Dermis microvascular lymphatic vessel endothelial cell (primary cell): Measurements from ENCODE around the gene P2RX4. TPM values are rescaled to one million over a fixed set of nuclear protein-coding genes. Genes with fewer than 3 reads are reported as not detected.
"Not testable (repeated sequence)": the region's sequence is repeated elsewhere in the genome, so short reads cannot be mapped to it uniquely, and the experiment has no call there.

ENCODE experiments used
- DNase-seq, 2 donors: peaks; one replicate each; pipeline versions ENCODE4 v3.0.0 to v3.0.0-alpha.2; 2010; ENCODE audit warnings: low read depth in 2 of 2
- total RNA-seq: library from RNA; depleted of rRNA; stranded (reverse); fragments of >200 nt; gene quantifications from 2 replicates; pipeline ENCODE4 v1.2.1, GENCODE V29; 2014

The P2RX4 gene
- total RNA-seq, 1 donor from 2014 or later: 81.9 TPM

DNA sequence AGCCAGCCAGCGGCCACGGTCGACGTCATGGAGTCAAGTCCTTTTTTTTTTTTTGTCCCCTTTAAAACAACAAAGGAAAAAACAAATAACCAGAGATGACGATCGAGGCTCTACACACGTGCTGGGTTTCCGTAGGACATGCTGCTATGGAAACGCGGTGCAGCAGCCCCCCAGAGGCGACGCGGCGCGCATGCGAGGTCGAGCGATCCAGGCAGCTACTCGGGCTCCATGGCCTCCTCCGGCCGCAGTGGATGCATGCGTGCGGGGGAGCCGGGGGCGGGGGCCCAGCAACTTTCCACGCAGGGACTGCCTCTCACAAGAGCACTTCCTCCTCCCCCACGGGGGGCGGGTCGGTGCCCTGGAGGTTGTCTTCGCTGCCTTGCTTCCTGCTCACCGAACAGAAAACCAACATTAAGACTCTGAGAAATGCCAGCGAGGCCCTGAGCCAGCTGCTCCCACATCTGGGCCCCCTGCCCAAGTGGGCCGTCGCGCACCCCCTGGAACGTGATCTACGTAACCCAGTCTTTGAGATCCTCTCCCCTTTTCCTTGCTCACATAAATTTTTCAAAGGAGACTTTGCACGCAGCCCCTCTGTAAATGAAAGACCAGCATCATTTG lies 30.7 kb downstream of the P2RX4 start:
- DNase-seq: no peak

DNA sequence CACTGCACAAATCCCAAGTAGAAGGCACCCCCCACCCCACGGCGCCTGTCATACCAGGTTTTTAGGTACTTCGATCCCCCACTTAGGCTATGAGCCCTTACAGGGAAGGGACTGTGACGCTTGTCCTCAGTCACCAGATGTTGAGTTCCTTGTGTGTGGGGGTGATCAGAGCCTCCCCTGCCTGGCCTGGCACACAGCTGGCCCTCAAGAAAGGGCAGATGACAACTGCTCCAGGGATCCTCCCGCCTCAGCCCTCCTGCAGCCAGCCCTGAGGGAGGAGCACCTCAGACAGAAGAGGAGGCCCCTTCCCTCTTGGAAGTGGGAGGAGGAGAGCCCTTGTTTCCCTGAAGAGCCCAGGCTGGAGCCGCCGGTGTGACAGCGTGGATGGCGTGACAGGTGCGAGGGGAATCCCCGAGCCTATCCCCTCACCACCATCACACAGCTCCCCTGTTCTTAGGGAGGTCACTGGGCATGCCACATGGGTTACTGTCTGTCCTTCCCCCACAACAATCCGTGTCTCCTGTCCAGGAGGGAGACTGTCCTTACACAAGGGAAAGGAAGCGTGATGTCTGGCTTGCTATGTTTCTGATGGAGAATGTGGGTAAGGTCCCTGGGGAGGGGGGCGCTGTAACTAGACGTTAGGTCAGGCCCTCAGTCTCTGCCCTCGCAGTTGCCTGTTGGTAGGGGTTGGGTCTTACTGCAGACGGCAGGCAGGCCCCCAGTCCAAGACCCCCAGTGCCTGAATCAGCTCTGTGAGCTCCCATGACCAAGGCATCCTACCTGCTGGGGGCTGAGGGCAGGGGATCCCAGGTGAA lies 31.4 kb downstream of the P2RX4 start:
- DNase-seq: no peak

DNA sequence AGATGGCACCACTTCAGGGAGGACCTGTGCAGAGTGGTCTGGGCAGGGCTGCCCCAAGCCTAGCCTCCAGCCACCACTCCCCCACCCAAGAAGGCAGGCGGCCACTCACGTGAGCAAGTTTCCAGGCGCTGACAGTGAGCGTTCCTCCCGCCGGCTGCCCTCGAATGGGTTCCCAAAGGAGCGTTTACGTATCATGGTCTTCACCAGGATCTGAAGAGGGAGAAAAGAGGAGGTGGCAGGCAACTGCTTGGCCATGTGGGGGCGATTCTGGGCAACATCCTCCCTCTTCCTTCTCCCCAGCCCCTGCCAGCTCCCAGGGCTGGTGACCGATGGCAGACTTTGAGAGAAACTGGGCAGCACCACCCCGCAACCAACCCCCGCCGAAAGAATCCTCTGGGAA lies 35.1 kb downstream of the P2RX4 start:
- no peak for DNase-seq

DNA sequence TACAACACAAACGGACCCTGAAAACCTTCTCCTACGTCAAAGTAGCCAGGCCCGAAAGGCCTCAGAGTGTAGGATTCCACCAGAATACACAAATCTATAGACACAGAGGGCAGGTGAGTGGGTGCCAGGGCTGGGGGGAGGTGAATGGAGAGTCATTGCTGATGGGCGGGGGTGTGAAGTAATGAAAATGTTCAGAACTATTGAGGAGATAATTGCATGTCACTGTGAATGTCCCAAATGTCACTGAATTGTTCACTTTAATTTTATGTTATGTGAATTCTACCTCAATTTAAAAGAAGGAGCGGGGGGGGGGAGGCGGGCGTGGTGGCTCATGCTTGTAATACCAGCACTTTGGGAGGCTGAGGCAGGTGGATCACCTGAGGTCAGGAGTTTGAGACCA lies 36.0 kb downstream of the P2RX4 start:
- no peak for DNase-seq

DNA sequence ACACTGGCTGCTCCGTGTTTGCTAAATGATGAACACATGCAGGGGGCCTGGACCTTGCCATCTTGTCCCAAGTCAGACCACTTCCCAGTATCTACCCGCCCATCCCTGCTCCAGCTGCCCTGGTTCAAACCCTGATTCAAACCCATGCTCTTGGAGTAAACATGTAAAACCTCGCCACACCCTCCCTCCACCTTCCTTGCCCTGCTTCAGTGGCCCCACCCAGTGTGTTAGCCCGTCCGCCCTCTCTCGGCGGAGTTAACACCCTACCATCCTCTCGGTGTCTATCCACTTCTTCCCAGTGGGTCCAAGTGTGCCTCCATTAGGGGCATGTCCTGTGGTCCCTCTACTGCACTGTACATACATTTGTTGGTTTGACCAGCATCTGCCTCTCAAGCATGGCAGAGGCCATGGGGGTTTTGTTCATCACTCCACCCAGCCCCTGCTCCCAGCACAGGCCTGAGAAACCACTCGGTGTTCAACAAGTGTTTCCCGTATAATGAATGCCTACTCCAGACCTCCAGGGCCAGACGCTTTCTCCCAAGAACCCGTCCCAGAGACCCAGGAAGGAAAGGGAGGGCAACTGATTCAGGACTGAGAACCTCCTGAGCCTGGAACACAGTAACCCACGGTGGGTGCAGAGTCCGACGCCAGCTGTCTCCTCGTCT lies 37.1 kb downstream of the P2RX4 start:
- no peak for DNase-seq

DNA sequence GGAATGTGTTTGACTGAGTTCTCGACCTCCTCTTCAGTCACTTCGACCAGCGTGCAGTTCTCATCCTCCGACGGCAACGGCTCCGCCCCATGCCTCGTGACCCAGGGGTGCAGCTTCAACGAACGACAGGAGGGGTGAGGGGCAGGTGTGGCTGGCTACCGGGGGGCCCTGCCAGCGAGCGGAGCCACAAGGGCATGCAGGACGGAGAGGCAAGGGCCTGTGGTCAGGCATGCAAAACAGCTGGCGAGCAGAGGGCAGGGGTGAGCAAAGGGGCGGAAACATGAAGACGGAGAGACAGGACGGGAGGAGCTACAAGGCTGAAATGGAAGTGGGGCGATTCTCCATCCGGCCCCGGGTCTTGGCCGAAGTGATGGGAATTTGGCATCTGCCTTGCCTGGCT lies 38.7 kb downstream of the P2RX4 start:
- no peak for DNase-seq

DNA sequence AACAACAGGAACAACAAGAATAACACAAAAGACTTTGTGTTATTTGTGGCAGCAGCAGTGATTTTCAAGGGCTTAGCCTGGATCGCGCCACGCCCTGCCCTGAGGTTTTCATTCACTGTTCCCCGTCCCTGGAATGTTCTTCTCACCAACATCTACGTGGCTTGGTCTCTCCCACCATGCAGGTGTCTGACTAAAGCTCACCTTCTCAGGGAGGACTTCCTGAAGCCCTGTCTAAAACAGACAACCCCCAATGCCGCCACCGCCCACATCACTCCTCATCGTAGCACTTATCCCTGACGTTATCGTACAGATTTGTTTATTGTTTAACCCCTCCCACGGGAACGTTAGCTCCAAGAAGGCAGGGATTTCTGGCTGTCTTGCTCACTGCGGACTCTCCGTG lies 40.4 kb downstream of the P2RX4 start:
- DNase-seq: no peak

DNA sequence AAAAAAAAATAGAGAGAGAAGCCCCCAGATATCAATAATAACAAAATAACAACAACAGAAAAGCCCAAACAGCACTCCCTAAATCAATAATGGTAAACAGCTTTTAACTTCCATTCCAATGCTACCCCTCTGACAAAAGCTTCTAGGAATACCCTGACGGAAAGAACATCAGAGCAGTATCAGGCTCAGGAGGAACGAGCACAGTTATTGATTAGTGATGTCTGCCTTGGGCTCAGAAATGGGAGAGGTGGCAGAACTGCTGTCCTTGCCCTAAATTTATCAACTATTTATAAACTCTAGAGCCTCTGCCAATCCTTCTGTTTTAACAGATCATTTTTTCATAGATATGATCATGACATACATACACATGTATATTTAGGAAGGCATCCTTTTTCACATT lies 41.9 kb downstream of the P2RX4 start:
- DNase-seq: no peak

DNA sequence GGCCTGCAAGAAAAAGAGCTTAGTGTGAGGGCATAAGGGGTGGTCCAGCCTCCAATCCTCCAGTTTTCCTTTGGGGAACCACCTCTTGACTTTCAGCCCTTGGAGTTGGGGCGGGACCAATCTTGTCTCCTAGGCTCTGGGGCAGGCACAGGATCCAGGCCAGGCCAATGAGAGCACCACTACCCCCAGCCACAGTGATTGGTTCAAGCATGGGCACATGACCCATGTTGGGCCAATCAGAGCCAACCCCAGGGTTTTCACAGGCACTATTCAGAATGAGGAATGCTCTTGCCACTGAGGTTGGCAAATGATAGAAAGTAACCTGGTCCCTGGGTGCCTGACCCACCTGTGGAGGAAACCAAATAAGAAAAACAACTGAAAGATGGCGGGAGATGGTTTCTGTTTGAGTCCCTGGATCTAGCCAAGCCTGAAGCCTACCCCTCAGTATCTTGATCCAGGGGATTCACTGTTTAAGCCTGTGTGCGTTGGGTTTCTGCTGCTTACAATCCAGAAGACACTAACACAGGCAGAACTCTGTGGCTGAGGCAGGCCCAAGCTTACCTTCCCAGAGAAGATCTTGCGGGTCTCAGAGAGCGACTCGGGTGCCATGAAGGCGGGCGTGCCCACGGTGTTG lies 42.9 kb downstream of the P2RX4 start:
- no peak for DNase-seq

DNA sequence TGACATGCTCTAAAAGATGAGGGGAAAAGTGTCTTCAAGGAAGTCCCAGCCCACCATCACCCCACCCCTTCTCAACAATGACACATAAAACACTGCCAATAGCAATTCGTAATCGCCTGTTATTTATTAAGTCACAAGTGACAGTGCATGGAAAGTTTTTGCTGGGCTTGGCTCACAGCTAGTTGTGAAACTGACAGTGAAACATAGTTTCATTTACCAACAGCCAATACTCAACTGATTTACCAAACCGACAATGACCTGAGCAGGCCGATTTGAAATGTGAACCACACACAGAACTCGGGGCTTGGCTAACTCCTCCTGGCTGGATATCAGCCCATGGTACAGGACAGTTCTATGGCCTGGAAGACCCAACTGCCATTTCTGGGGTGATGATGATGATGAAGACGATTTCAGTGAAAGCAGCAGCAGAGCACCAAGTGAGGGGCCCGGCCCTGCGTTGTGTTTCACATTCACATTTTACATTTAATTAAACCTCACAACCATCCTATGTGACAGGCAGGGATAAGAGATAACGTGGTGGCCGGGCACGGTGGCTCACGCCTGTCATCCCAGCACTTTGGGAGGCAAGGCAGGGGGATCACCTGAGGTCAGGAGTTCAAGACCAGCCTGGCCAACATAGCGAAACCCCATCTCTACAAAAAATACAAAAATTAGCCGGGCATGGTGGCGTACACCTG lies 43.9 kb downstream of the P2RX4 start:
- DNase-seq: no peak

DNA sequence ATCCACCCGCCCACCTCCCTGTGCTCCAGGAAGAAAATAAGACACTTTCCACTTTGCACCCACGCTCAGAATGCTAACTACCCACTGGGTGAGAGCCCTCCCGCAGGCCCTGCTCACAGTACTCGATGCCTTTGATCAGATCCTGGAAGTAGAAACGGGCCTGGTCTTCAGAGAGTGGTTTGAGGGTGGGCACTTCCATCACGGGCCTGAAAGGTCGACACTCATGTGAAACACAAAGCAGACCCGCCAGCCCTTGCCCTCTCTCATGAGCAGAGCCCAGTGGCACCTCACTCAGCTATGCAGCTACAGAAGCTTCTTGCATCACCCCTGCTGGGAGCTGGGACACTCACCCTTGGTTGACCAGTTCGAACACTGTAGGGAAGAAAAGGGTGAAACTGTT lies 45.5 kb downstream of the P2RX4 start:
- DNase-seq: no peak

DNA sequence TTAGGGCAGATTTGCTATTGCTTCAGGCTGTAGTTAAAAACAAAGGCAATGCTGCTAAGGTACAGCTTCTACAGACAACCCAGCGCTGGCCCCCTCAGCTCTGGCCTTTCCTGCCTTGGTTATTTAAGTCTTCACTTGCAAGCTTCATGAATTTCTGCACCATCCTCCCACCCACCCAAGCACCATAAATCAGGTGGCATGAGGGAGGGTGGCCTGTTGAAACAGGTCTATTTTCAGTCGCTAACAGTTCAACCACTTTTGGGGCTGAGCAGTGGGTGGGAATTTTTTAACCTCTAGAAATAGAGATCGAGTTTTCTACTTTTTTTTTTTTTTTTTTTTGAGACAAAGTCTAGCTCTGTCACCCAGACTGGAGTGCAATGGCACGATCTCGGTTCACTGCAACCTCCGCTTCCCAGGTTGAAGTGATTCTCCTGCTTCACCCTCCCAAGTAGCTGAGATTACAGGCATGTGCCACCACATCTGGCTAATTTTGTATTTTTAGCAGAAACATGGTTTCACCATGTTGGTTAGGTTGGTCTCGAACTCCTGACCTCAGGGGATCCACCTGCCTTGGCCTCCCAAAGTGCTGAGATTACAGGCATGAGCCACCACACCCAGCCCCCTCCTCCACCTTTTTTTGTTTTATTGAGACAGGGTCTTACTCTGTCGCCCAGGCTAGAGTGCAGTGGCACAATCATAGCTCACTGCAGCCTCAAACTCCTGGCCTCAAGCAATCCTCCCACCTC lies 47.9 kb downstream of the P2RX4 start:
- DNase-seq: not testable (repeated sequence)

DNA sequence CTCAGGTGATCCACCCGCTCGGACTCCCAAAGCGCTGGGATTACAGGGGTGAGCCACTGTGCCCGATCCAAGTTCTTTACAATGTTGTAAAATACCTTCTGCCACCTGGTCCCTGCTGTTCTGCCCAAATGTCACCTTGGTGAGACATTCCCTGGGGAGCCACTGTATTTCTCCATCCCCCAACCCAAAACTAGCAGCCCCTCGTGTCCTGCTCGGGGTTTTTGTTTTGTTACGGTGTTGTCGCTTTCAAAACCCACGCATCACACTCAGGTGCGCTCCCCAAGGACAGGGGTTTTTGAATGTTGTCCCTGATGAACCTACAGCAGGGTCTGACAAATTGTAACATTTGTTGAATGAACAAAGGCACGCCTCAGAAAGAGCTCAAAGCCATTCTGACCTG lies 49.1 kb downstream of the P2RX4 start:
- no peak for DNase-seq

DNA sequence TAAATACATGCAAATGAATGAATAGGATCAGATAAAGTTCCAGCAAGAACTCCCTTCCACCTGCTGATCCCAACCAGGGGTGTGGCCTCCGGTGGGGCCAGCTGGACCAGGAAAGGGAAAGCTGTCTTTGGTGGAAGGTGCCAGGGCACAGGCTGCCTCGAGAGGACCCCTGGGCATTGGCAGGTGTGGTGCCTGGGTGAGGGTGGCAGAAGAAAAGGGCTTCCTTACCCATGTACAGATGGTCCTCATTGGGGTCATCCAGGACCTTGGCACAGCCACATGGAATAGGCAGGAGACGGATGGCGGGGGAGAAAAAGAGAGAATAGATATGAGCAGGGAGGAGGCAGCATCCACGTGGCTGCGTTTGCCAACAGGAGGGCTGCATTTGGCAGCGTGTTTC lies 50.2 kb downstream of the P2RX4 start:
- no peak for DNase-seq

DNA sequence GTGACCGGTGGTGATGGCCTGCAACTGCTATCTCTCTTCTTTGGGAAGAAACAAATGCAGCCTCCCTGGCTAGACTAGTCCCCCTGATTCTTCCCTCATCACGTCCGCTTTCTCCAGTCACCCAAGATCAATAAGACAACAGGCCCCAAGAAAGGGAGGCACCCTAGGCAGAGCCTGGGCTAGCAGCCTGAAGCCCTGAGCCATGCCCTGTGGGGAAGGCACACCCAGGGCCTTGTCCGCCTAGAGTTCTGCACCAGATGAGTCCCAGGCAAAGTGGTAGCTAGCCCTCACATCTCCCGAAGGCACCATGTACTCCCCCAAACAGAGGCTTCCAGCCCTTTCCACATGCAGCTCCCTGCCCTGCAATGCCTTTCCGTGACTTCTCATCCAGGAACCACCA lies 51.5 kb downstream of the P2RX4 start:
- no peak for DNase-seq

DNA sequence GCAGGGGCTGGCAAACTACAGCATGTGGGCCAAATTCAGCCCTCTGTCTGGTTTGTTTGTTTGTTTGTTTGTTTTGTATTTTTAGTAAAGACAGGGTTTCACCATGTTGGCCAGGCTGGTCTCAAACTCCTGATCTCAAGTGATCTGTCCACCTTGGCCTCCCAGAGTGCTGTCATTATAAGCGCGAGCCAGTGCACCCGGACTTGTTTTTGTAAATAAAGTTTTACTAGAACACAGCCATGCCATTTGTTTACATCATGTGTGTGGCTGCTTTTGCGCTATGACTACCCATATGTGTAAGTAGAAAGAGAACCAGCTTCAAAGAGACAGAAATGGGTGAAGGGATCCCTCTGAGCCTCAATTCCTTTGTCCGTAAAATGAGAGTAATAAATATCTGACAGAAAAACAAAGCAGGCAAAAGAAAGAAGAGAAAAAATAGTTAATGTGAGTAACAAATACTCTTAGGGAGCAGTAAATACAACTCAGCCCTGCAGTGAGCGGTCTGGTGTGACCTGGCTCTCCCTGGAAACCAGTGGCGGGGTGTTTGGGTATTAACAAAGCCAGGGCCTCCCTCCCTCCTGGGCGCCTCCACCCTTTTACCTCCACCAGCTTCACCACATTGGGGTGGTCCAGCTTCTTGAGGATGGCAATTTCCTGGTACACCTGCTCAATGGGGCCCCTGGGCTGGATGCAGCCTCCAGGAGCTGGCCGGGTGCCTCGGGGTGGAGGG lies 53.4 kb downstream of the P2RX4 start:
- no peak for DNase-seq

DNA sequence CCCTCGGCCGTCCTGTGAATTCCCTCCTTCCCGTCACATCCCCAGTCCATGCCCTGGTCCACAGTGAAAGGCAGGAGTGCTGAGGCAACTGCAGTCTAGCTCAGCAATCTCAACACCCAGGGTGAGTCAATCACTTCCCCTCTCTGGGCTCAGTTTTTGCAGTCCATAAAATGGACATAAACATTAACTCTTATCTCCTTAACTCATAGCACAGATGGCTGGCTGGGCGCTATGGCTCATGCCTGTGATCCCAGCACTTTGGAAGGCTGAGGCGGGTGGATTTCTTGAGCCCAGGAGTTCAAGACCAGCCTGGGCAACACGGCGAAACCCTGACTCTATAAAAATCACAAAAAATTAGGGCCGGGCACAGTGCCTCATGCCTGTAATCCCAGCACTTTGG lies 54.2 kb downstream of the P2RX4 start:
- no peak for DNase-seq

DNA sequence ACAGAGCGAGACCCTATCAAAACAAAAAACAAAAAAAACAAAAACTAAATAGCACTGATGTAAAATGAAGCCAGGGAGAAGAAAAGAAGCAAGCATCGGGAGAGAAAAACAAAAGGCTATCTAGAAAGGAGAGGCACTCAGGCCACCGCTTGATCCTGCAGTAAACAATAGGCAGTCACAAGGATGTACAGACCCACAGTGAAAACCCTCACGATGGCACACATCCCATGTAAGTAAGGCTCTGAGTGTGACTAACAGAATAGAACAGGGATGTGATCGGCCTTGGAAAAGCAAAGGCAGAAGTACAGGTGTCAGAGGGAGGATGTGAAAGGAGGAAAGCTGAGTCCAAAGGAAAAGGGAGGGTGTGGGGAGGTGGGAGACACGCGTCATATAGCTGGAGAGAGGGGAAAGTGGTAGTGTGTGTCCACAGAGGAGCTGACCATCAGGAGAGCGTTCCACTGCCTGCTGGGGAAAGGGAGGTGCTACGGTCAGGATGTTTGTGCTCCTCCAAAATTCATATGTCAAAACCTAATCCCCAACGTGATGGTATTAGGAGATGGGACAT lies 55.1 kb downstream of the P2RX4 start:
- no peak for DNase-seq

DNA sequence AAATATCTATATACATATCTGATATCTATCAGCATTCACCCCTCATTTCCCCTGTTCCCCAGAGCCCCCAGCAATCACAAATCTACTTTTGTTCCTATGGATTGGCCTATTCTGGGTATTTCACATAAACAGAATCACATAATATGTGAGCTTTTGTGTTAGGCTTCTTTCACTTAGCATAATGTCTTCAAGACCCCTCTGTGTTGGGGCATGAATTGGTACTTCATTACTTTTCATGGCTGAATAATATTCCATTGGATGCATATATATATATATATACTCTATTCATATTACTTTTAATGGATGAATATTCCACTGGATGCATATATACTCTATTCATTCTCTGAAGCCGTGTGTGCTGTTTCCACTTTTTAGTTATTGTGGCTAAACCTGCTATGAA lies 57.9 kb downstream of the P2RX4 start:
- DNase-seq: no peak

DNA sequence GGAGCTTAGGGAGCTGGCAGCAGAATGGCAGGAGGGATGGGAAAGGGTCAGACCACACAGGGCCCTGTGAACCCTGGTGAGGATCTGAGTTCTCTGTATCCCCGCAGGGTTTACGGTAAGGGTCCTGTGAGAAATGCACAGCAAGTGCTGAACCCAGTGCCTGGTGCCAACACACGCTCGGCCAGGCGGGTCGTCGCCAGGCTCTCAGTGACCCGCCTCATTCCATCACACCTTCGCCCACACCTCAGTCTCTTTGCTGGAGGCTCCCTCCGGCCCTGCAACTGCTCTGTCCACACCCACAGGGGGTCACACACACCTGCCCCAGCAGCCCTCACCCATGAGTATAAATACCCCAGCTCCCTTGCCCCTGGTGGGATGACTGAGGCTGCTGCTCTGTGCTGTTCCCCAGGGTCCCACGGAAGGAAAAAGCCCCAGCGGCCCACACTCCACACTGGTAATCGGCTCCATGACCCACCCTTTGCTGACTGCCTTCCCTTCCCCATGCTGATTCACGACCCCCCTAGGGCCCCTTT lies 63.5 kb downstream of the P2RX4 start:
- DNase-seq: no peak
